HepG2 (cell line): ENCODE measurements around the gene KCTD5. TPM values are rescaled to one million over a fixed set of nuclear protein-coding genes. Genes with fewer than 3 reads are reported as not detected.

Source experiments
- IRX3 ChIP-seq: sonication (generic); formaldehyde crosslinking; IDR thresholded peaks from 2 replicates; pipeline ENCODE4 v1.8.1; 2023; ENCODE audit warnings: mild to moderate bottlenecking, low read depth, missing genetic modification reagents, borderline replicate concordance
- KLF9 ChIP-seq: IDR thresholded peaks from 2 replicates; pipeline ENCODE4 v1.6.1; 2016; ENCODE audit warnings: low read depth
- MED1 ChIP-seq: sonication (generic); formaldehyde crosslinking; IDR thresholded peaks from 2 replicates; pipeline ENCODE4 v1.4.0; 2020; ENCODE audit warnings: missing genetic modification reagents
- NFE2L2 ChIP-seq: fragments of 150-350 bp; IDR thresholded peaks from 2 replicates; pipeline ENCODE4 v1.6.1; 2014; ENCODE audit warnings: low read length
- PRMT3 ChIP-seq: sonication (generic); formaldehyde crosslinking; IDR thresholded peaks from 2 replicates; pipeline ENCODE4 v1.8.1; 2022; ENCODE audit warnings: low read depth, mild to moderate bottlenecking, moderate library complexity, missing genetic modification reagents, borderline replicate concordance
- RARA ChIP-seq: IDR thresholded peaks from 2 replicates; pipeline ENCODE4 v1.6.1; 2016; ENCODE audit warnings: missing genetic modification reagents, missing compliant biosample characterization
- SMAD1 ChIP-seq: sonication (generic); formaldehyde crosslinking; IDR thresholded peaks from 2 replicates; pipeline ENCODE4 v1.4.0; 2020; ENCODE audit warnings: missing genetic modification reagents, low read depth, mild to moderate bottlenecking, borderline replicate concordance
- SMC3 ChIP-seq: IDR thresholded peaks from 2 replicates; pipeline ENCODE4 v1.6.1; 2011; ENCODE audit warnings: low read length, improper control_type of control experiment
- SNAI1 ChIP-seq: sonication (generic); formaldehyde crosslinking; IDR thresholded peaks from 2 replicates; pipeline ENCODE4 v1.5.0; 2020; ENCODE audit warnings: mild to moderate bottlenecking, missing genetic modification reagents, borderline replicate concordance
- SSRP1 ChIP-seq: IDR thresholded peaks from 2 replicates; pipeline ENCODE4 v1.6.1; 2016; ENCODE audit warnings: control low read depth
- TEAD2 ChIP-seq: sonication (generic); formaldehyde crosslinking; IDR thresholded peaks from 2 replicates; pipeline ENCODE4 v1.9.0; 2021; ENCODE audit warnings: missing genetic modification reagents
- TMF1 ChIP-seq: sonication (generic); formaldehyde crosslinking; IDR thresholded peaks from 2 replicates; pipeline ENCODE4 v1.8.1; 2022; ENCODE audit warnings: low read depth, missing genetic modification reagents
- ZNF17 ChIP-seq: sonication (generic); formaldehyde crosslinking; IDR thresholded peaks from 2 replicates; pipeline ENCODE4 v1.5.0; 2020; ENCODE audit warnings: mild to moderate bottlenecking, missing genetic modification reagents
- ZNF33B ChIP-seq: sonication (generic); formaldehyde crosslinking; IDR thresholded peaks from 2 replicates; pipeline ENCODE4 v1.5.1; 2020; ENCODE audit warnings: mild to moderate bottlenecking, missing genetic modification reagents
- ZSCAN12 ChIP-seq: sonication (generic); formaldehyde crosslinking; IDR thresholded peaks from 2 replicates; pipeline ENCODE4 v1.9.0; 2021; ENCODE audit warnings: mild to moderate bottlenecking, missing genetic modification reagents
- polyA plus RNA-seq, 8 experiments: library from polyadenylated mRNA; depleted of rRNA in 3 of 8; stranded (reverse) in 7 of 8; unstranded in 1 of 8; fragments of >200 nt; fragmentation: Illumina TruSeq in 4 of 8; extraction: Trizol in 4 of 8; gene quantifications; 2 replicates each; pipeline versions ENCODE4 v1.2.1 to v1.2.3, GENCODE V29; 2011 to 2016; ENCODE audit warnings: low read depth in 4 of 8, missing spikeins in 1 of 8, mixed read lengths in 1 of 8; ENCODE audit not compliant: insufficient read depth in 1 of 8
- total RNA-seq, 5 experiments: library from RNA; depleted of rRNA; stranded (reverse); fragments of >200 nt; fragmentation: Illumina TruSeq; extraction: Trizol; gene quantifications; 2 replicates each; pipeline ENCODE4 v1.2.3, GENCODE V29; 2016; ENCODE audit warnings: low read depth in 1 of 5
- TF ChIP-seq, protein P1 (sequence below): sonication (generic); formaldehyde crosslinking; IDR thresholded peaks from 2 replicates; pipeline ENCODE4 v1.4.0; 2020; ENCODE audit warnings: missing genetic modification reagents, borderline replicate concordance
- TF ChIP-seq, protein P2 (sequence below): sonication (generic); formaldehyde crosslinking; IDR thresholded peaks from 2 replicates; pipeline ENCODE4 v1.8.1; 2023; ENCODE audit warnings: mild to moderate bottlenecking, missing genetic modification reagents
- TF ChIP-seq, protein P3 (sequence below): sonication (generic); formaldehyde crosslinking; IDR thresholded peaks from 2 replicates; pipeline ENCODE4 v1.5.1; 2020; ENCODE audit warnings: missing genetic modification reagents, mild to moderate bottlenecking, borderline replicate concordance
- TF ChIP-seq, protein P4 (sequence below): sonication (generic); formaldehyde crosslinking; IDR thresholded peaks from 2 replicates; pipeline ENCODE4 v1.5.0; 2020; ENCODE audit warnings: missing genetic modification reagents
- TF ChIP-seq, protein P5 (sequence below): sonication (generic); formaldehyde crosslinking; IDR thresholded peaks from 2 replicates; pipeline ENCODE4 v1.5.0; 2020; ENCODE audit warnings: missing genetic modification reagents
- TF ChIP-seq, protein P6 (sequence below): sonication (generic); formaldehyde crosslinking; IDR thresholded peaks from 2 replicates; pipeline ENCODE4 v1.5.0; 2020; ENCODE audit warnings: mild to moderate bottlenecking, missing genetic modification reagents, borderline replicate concordance

KCTD5 gene
- total and polyA plus RNA-seq, 2 of the 13 experiments (the other 11 are each of a cell fraction or from before 2014, with no cell fraction given) = 25.4 to 29.8 TPM

DNA sequence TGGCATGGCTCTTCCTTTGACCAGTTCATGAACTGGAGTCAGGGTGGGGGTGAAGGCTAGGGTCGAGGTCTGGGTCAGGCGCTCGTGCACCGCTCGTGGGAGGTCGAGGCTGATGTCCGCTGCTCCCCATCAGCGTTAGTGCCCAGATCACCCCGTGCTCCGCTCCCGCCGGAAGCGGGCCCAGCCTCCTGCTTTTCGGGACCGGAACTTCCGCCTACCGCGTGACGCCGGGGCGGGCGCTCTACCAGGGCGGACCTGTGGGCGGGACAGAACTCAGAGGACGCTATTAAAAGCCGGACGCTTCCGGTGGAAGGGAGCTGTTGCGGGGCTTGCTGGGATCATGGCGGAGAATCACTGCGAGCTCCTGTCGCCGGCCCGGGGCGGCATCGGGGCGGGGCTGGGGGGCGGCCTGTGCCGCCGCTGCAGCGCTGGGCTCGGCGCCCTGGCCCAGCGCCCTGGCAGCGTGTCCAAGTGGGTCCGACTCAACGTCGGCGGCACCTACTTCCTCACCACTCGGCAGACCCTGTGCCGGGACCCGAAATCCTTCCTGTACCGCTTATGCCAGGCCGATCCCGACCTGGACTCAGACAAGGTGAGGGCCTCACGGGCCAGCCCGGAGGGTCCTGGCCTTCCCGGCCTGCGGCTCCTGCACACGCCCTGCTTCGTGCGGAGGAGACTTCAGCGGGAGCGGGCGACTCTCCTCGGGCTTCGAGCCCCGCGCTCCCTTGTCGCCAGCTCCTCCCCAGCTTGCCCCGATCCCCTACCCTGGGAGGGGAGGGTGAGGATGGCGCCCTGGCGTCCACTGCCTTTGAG is at the start of gene KCTD5 (continued):
- TF ChIP-seq, protein P1, sequence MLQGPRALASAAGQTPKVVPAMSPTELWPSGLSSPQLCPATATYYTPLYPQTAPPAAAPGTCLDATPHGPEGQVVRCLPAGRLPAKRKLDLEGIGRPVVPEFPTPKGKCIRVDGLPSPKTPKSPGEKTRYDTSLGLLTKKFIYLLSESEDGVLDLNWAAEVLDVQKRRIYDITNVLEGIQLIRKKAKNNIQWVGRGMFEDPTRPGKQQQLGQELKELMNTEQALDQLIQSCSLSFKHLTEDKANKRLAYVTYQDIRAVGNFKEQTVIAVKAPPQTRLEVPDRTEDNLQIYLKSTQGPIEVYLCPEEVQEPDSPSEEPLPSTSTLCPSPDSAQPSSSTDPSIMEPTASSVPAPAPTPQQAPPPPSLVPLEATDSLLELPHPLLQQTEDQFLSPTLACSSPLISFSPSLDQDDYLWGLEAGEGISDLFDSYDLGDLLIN = peak; percentile 58; the same call in 1 of the 2 replicates
- TF ChIP-seq KLF9 (CRISPR knock-in tag) (0 out of 2 replicates have a peak, but pooled peaks have one; percentile 88), SSRP1 (CRISPR knock-in tag) (no peak), SMC3 (no peak), SNAI1 (CRISPR knock-in tag) (no peak), TMF1 (no peak; the same call in 1 of the 2 replicates), PRMT3 (CRISPR knock-in tag) (no peak), SMAD1 (peak; percentile 86; the same call in 1 of the 2 replicates), ZNF17 (no peak), IRX3 (peak; percentile 79; the same call in 1 of the 2 replicates), ZSCAN12 (CRISPR knock-in tag) (peak; percentile 91), RARA (CRISPR knock-in tag) (peak; percentile 56), ZNF33B (CRISPR knock-in tag) (0 out of 2 replicates have a peak, but pooled peaks have one; percentile 84), MED1 (peak; percentile 87), TEAD2 (CRISPR knock-in tag) (no peak), NFE2L2 (no peak)
- TF ChIP-seq, protein P2, sequence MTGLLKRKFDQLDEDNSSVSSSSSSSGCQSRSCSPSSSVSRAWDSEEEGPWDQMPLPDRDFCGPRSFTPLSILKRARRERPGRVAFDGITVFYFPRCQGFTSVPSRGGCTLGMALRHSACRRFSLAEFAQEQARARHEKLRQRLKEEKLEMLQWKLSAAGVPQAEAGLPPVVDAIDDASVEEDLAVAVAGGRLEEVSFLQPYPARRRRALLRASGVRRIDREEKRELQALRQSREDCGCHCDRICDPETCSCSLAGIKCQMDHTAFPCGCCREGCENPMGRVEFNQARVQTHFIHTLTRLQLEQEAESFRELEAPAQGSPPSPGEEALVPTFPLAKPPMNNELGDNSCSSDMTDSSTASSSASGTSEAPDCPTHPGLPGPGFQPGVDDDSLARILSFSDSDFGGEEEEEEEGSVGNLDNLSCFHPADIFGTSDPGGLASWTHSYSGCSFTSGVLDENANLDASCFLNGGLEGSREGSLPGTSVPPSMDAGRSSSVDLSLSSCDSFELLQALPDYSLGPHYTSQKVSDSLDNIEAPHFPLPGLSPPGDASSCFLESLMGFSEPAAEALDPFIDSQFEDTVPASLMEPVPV (CRISPR knock-in tag) = peak; percentile 81; the same call in 1 of the 2 replicates
- TF ChIP-seq, protein P3, sequence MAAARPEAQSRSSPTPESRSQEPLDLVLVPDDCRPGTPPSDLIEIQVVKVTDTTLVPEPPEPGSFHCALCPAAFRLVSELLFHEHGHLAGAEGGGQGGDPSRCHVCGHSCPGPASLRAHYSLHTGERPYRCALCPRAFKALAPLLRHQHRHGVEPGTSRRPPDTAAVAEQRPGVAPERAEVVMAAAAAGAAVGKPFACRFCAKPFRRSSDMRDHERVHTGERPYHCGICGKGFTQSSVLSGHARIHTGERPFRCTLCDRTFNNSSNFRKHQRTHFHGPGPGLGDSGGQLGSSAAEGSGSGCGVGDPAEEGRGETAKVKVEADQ (CRISPR knock-in tag) = peak; percentile 88; the same call in 1 of the 2 replicates
- TF ChIP-seq, protein P4, sequence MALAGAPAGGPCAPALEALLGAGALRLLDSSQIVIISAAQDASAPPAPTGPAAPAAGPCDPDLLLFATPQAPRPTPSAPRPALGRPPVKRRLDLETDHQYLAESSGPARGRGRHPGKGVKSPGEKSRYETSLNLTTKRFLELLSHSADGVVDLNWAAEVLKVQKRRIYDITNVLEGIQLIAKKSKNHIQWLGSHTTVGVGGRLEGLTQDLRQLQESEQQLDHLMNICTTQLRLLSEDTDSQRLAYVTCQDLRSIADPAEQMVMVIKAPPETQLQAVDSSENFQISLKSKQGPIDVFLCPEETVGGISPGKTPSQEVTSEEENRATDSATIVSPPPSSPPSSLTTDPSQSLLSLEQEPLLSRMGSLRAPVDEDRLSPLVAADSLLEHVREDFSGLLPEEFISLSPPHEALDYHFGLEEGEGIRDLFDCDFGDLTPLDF (CRISPR knock-in tag) = peak; percentile 58; the same call in 1 of the 2 replicates
- TF ChIP-seq, protein P5, sequence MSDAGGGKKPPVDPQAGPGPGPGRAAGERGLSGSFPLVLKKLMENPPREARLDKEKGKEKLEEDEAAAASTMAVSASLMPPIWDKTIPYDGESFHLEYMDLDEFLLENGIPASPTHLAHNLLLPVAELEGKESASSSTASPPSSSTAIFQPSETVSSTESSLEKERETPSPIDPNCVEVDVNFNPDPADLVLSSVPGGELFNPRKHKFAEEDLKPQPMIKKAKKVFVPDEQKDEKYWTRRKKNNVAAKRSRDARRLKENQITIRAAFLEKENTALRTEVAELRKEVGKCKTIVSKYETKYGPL (CRISPR knock-in tag) = peak; percentile 65; the same call in 1 of the 2 replicates
- TF ChIP-seq, protein P6, sequence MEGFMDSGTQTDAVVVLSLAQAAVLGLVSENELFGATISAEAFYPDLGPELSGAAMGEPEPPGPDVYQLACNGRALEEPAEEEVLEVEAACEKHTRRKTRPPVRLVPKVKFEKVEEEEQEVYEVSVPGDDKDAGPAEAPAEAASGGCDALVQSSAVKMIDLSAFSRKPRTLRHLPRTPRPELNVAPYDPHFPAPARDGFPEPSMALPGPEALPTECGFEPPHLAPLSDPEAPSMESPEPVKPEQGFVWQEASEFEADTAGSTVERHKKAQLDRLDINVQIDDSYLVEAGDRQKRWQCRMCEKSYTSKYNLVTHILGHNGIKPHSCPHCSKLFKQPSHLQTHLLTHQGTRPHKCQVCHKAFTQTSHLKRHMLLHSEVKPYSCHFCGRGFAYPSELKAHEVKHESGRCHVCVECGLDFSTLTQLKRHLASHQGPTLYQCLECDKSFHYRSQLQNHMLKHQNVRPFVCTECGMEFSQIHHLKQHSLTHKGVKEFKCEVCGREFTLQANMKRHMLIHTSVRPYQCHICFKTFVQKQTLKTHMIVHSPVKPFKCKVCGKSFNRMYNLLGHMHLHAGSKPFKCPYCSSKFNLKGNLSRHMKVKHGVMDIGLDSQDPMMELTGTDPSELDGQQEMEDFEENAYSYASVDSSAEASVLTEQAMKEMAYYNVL = 0 out of 2 replicates have a peak, but pooled peaks have one; percentile 45
